OCI-LY7 (cell line): ENCODE data around the gene SLC6A19.

Experiments used
- EZH2phosphoT487 ChIP-seq: fragments of 200-600 bp; sonication (generic); IDR thresholded peaks from 2 replicates; pipeline ENCODE4 v1.6.1; 2018; ENCODE audit warnings: low read depth, borderline replicate concordance, mild to moderate bottlenecking, mixed run types, antibody characterized with exemption, low read length, moderate library complexity, mixed read lengths
- TF ChIP-seq, protein P1 (sequence below): fragments of 200-600 bp; sonication (generic); conservative IDR thresholded peaks from 2 replicates; pipeline ENCODE4 v1.5.1; 2014; ENCODE audit warnings: mild to moderate bottlenecking, antibody characterized with exemption, low read length, moderate library complexity, mixed read lengths

DNA sequence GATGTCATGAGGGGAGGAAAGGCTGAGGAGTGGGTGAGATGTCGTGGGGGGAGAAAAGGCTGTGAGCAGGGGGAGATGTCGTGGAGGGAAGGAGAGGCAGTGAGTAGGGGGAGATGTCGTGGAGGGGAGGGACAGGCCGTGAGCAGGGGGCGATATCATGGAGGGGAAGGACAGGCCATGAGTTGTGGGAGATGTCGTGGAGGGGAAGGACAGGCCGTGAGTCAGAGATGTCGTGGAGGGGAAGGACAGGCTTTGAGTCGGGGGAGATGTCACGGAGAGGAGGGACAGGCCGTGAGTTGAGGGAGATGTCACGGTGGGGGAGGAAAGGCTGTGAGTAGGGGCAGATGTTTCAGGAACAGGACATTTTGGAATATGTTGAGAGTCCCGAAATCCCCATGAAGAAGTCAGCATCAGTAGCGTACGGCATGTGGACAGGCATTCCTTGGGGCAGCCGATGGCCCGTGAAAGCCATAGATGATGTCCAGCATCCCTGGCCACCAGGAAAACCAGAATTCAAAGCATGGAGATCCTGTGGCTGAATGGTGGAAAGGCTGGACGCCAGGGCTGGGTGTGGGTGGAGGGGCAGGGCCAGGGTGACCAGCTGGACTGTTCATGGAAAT lies 8.3 kb upstream of the SLC6A19 start:
- TF ChIP-seq, protein P1, sequence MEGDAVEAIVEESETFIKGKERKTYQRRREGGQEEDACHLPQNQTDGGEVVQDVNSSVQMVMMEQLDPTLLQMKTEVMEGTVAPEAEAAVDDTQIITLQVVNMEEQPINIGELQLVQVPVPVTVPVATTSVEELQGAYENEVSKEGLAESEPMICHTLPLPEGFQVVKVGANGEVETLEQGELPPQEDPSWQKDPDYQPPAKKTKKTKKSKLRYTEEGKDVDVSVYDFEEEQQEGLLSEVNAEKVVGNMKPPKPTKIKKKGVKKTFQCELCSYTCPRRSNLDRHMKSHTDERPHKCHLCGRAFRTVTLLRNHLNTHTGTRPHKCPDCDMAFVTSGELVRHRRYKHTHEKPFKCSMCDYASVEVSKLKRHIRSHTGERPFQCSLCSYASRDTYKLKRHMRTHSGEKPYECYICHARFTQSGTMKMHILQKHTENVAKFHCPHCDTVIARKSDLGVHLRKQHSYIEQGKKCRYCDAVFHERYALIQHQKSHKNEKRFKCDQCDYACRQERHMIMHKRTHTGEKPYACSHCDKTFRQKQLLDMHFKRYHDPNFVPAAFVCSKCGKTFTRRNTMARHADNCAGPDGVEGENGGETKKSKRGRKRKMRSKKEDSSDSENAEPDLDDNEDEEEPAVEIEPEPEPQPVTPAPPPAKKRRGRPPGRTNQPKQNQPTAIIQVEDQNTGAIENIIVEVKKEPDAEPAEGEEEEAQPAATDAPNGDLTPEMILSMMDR, result no peak
- TF ChIP-seq EZH2phosphoT487, result no peak
